ENCODE measurements around the gene TPPP3.
A peak's percentile ranks its signal among the peaks of the same experiment; 100 is the strongest.
"Not testable (repeated sequence)": the region's sequence is repeated elsewhere in the genome, so short reads cannot be mapped to it uniquely, and the experiment has no call there.

Gene TPPP3

DNA sequence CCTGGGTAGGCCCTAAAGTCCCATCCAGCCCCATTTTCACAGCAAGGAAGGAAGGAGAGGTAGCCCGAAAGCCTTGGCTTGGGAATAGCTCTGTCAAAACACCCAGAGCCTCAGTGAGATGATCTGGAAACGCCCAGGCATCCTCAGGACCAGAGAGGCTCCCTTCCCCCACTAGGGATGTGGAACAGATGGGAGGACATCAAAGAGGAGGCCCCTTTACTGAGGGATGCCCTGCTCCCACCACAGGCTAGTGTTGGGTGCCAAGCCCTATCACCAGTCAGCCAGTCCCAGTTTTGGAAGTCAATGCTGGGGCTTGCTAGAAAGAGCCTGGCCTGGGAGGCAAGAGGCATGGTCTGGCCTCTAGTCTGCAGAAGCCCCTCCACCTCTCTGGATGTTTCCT is 4.7 kb downstream of the TPPP3 start:
- no peak for DNase-seq

DNA sequence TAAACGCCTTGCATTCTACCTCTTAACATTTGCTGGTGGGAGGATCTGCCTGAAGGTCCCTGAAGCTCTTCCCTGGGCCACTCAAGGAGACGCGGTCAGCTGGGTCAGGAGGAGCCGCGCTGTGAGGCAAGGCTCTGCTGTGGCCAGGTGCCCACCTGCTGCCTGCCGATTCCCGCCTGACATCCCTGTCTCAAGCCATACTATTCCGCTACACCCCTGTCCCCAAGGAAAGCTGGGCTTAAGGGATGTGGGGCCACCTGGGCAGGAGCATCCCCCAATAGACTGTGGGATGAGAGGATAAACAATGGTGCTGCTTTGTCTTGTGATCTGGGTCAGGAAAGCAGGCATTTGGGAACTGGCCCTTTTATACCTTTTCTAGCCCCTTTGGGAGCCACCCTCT is 5.1 kb downstream of the TPPP3 start:
- DNase-seq = no peak

DNA sequence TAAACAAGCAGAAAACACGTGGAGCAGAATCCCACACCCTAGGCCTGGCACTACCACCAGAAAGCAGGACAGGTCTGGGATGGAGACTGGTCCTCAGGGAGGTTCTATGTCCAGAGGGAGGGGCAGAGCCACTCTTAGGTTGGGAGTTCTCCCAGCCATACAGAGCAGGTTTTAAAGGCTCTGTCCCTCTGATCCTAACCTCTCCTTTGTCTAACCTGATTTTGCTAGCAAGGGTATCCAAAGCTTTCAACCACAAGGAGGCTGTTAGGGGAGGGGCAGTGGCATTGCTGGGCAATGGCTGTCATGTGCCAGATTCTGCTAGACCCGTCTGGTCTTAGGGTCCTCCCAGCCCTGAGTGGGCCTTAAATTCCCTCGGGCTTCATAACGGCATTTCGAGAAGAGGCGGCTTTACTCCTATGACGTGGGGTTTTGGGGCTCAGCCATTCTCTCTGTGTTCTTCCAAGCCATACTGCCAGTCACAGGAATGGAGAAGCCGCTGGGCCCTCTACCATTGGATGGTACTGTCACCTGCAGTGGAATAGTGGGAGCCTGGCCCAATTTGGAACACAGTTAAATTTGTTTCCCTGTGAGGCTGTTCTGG is 5.7 kb downstream of the TPPP3 start:
- DNase-seq = no peak

DNA sequence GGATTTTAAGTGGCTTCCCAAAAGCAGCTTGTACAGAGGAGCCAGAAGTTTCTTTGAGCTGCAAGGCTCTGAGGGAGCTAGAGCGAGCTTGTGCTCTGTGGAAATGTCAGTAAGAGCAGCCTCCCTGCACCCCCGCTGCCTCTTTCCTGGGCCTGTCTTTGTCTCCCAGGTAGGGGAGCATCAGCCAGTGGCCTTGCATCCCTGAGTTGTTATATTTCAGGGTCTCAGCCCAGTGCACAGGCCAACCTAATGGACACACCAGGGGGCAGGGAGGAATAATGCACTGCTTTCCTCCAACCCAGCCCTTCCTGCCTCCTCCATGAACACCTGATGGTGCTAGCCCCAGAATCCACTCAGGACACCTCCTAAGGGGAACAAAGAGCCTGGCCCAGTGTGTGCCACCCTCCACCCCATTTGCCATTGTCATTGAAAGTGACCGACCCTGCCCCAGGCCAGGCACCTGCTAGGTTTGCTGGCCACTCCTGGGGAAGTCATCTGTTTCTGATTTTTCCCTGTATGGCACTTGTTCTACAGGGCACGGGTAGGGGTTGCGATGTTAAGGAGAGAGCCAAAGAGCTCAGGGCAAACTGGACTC is 6.3 kb downstream of the TPPP3 start:
- DNase-seq = no peak

DNA sequence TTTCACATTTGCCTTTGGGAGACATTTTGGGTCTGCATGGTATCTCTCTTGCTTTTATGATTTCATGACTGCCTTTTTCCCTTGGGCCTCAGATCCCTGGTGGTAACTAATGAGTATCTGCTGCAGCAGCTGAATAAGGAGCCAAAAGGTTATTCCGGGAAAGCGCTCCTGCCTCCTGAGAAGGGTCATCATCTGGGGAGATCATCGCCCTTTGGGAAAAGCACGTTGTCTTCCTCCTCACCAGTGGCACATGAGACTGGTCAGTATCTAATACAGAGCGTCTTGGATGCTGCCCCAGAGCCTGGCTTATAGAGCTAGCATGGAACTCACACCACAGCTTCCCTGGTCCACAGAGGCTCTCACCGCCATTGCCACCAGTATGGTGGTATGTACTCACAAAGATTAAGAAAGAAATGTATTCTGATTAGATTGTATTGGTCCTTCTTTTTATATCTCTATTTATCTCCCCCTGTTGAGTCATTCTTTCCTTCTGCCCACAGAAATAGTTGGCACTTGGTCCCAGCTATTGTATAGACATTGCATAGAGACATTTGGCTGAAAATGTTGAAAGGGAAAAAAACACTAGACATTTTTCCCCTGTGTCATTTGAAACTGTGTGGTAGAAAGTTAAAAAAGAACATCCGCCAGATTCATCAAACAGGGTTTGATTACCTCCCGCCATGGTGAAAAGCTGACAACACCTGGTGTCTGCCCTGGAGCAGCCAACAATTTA is 8.4 kb downstream of the TPPP3 start:
- no peak for DNase-seq

DNA sequence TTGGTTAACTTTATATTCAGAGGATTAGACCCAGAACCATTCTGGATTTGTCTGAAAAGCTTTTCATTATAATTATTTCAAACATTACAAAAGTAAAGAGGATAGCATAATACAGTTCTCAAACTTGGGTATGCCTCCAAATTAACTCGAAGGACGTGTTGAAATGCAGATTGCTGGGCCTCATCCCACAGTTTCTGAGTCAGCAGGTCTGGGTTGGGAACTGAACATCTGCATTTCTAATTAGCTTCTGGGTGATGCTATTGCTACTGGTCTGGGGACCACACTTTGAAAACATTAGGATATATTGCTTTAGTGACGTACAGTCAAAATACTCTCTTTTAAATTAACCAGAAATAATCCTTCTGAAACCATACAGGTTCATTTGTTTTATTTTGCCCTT is 10.0 kb downstream of the TPPP3 start:
- DNase-seq = no peak

DNA sequence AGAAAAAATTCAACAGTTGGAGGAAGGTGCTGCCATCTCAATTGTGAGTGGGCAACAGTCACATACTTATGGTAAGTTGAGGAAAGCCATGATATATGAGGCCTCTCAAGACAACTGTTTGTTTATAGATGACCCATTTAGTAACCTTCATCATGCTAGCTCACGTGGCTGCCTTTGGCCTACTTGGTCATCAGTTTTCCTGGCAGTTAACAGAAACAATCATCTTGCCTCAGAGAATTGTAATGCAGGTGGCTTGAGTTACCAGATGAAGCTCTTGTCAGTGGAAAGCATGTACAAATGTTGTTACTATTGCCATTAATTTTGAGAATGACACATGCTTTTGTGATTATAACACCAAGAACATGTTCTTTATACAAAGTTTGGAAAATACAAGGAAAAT is 14.7 kb downstream of the TPPP3 start:
- no peak for DNase-seq

DNA sequence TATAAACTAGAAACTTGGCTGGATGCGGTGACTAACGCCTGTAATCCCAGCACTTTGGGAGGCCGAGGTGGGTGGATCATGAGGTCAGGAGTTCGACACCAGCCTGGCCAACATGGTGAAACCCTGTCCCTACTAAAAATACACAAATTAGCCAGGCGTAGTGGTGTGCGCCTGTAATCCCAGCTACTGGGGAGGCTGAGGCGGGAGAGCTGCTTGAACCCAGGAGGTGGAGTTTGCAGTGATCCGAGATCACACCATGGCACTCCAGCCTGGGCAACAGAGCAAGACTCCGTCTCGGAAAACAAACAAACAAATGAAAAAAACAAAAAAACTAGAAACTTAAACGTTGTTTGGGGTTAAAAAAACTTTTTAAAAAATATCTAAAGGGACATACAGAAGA is 17.3 kb downstream of the TPPP3 start:
- not testable (repeated sequence) for DNase-seq

DNA sequence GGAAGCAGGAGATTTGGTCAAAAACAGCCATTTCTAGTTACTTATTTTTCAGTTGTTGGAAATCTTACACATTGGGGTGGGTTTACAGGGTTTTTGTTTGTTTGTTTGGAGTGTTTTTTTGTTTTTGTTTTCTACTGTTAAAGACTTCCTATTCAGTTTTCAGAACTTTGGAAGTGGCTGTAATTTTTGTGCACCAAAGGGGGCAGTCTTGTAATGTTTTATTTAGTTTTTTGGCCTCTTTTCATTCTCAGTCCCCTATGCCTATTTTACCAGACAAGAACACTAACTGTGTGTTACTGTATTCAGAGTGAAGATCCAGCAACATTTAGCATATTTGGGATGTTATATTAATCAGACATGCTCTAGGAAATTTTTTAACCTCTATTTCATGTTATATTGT is 20.6 kb downstream of the TPPP3 start:
- peak; percentile 29 for DNase-seq

DNA sequence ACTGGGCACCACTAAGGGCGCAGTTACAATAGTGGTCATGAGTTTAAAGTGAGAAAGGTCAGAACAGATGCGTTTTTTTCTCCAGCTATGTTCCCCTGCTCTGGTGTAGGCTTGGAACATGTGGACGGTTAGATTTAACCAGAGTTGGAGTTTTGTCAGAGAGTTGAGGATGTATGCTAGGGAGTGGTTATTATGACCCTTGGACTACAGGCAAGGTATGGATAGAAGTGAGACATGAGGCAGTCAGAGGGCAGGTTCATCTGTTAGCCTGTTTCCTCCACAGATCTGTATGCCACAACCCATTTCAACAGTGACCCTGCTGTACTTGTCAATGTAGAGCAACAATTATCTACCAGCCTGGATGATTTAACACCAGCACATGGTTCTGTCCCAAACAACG is 22.6 kb downstream of the TPPP3 start:
- no peak for DNase-seq

DNA sequence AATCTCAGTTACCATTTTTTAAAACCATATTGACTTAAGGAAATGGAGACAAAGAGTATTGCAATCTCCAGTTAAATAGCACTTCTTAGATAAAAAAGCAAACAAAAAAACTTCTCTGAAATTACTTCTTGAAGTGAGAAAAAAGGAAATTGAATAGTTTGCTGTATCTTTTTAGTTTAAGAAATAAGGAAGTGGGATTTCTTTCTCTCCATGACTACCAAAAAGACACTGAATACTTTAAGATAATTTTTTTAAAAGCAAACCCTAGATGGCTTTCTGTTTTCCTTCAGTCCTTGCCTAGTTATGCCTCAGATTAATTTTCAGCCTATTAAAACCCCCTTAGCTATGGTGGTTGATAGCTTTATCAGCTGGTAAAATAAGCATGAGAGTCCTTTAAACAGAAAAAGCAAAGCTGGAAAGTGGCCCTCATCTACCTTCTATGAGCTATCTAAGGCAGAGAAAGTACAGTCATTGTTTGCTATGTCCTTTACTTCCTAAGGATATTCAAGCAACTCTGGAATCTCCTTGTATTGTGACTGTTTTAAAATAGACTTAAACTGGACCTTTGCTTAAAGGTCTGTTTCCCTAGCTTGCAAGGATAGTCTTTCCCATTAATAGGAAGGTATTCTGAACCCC is 28.6 kb downstream of the TPPP3 start:
- DNase-seq = no peak

DNA sequence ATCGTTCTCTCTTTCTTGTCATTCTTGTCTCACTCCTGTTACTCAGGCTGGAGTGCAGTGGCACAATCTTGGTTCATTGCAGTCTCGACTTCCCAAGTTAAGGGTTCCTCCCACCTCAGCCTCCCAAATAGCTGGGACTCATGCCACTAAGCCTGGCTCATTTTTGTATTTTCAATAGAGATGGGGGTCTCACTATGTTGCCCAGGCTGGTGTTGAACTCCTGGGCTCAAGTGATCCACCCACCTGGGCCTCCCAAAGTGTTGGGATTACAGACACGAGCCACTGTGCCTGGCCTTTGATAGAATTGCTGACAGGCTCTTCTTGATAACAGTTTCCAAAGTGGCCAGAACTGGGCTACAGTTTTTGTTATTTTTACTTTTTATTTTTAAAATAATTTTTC is 32.3 kb downstream of the TPPP3 start:
- DNase-seq = no peak

DNA sequence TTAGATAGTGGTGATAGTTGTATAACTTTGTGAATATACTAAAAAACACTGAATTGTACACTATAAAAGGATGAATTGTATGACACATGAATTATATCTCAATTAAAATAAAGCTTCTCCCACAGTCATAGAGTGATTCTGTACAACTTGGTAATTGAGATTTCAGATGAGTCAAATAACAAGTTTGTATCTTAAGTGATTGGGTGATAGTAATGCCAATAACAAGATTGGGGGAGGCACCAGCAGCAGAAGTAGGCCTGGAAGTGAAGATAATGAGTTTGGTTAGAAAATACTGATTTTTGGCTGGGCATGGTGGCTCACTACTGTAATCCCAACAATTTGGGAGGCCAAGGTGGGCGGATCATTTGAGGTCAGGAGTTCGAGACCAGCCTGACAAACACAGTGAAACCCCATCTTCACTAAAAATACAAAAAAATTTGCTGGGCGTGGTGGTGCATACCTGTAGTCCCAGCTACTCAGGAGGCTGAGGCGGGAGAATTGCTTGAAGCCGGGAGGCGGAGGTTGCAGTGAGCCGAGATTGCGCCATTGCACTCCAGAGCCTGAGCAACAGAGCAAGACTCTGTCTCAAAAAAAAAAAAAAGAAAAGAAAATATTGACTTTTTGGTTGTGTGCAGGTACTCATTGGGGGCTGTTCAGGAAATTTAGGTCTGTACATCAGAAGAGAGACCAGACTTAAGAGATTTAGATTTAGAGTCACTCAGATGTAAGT is 33.6 kb downstream of the TPPP3 start:
- not testable (repeated sequence) for DNase-seq

DNA sequence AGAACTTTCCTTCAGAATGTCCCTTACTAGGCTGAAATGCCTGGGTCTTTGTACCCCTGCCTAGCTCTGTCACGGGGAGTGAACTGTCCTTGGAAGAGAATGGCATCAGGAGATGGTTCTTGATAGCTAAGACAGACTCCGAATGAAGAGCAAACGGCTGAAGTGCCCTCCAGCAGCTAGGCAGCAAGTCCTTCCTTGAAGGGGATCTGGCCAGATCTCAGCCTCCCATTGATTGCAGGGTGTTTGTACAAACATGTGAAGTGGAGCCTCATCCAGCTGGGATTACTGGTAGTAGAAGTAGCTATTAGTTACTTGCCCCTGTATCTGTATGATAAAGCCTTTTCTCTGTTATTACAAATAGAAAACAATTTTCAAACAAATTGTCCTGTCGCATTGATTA is 35.7 kb downstream of the TPPP3 start:
- DNase-seq = no peak

DNA sequence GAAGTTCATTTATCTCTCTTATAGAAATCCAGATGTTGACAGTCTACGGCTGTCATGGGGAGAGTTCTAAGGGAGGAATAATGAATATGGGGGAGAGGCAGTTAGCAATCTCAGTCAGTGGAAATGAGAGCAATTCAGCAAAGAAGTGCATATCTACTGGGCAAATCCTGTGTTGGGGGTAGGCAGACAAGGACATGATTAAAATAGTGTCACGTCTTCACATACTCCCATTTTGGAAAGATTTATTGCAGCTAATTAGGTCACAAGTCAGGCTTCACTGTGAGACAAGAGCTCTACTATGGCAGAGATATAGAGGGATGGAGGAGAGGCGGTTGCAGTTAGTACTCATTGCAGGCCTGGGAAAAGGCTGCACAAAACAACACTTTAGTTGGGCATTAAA is 36.9 kb downstream of the TPPP3 start:
- no peak for DNase-seq

DNA sequence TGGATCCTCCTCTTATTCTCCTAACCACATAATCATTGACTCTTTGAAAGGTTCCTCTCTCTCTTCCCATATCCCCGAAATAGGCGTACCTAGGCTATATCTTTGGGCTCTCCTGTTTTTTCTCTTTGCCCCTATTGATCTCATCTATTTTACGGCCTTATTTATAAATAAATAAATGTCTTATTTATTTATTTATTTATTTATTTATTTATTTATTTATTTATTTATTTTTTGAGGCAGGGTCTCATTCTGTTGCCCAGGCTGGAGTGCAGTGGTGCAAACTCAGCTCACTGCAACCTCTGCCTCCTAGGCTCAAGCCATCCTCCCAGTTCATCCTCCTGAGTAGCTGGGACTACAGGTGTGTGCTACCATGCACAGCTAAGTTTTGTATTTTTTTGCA is 40.8 kb downstream of the TPPP3 start:
- not testable (repeated sequence) for DNase-seq

DNA sequence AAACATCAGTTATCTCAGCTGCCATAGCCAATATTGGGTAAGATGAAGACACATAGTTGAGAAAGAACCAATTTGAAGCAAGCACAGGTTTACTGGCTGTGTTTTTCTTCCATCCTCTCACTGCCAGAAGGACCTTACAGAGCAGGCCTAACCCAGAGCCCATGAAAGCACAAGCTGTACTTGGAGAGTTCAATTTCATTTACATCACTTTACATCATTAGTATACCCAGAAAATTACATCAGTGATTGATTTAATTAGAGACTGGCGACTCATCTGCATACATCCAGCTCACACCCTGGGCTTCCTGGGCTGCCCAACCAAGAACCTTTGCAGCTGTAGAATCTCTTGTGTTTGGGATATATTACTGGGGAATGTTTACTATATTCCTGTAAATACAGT is 43.0 kb downstream of the TPPP3 start:
- DNase-seq = no peak

DNA sequence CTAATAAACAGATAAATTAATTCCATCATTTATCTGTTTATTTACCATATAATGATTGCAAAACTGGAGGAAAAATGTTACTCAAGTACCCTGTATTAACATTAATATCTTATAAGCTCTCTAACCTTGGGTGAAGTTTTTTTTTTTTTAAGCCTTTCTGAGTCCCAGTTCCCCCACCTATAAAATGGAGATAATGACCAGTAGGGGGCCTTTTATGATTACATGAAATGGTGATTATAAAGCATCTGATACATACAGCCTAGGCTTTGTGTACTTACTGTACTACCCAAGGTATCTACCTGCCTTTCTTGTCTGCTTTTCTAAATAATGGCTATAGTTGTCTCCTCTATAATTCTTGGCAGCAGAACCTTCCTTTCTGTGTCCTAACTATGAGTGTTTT is 44.1 kb downstream of the TPPP3 start:
- peak; percentile 41 for DNase-seq

DNA sequence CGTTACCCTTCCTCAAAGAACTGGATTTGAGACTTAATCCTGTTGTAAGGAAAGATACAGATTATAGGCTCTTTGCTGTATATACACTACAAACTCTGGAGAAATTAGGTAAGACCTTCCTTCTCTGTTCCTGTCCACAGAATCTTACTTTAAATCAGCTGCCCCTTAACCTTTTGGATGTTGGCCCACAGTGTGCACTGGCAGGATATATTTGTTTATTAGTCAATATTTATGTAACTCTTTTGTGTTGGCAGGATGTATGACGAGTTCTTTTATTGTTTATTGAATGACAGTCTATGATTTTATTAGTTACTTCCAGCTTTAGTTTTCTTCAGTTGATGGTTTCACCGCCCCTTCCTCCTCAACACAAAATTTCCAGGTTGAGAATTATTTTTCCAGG is 47.0 kb downstream of the TPPP3 start:
- no peak for DNase-seq

DNA sequence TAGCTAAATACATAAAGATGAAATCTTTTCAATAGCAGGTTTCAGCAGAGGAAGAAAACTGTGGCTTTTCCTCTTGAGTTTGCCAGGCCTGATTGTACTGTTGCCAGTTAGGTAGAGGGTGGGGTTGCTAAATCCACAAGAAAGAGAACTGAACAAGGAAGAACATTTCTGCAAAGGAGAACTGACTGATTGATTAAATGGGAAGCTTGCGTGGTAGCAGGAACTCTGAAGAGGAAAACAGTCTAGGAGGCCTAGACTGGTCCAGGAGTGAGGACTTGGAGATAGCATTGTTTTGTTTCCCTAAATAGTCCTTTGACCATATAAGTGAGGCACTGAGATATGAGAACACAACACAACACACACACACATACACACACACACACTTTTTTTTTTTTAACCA is 47.9 kb downstream of the TPPP3 start:
- DNase-seq = no peak

DNA sequence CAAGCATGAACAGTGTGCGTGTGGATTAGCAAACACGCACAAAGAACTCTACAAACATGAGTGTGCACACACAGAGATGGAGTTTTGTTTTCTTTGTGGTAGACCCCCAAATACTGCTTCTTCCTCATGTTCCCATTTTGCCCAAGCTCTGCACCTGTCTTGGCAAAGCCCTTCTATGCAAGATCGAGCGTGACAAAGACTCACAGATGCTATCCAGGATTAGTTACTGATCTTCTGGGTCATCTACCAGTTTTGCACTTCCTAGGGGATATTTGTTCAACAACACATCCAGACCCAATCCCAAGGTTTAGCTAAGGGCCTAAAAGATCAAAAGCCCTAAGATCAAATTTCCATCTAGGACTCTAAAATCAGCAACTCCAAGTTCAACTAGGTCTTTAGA is 50.7 kb downstream of the TPPP3 start:
- DNase-seq = no peak

DNA sequence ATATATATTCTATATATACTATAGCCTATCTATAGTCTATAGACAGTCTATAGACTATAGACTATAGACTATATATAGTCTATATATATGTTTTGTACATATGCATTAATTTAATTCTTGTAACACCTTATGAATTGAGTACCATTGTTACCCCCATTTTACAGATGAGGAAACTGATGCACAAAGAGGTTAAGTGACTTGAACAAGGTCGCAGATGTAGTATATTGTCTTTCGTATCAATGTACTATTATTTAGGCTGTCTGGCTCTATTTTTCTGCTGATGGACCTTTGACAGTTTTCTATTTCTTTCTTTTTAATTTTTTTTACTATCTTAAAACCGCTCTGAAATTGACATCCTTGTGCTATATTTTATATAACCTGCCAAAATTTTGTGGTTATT is 52.0 kb downstream of the TPPP3 start:
- DNase-seq = no peak
